ENCODE data around the gene CFH.

- TF ChIP-seq CTCF (IDR thresholded peaks at IDR 0.05; ENCODE audit: poor library complexity, severe bottlenecking) (peak; percentile 51), POLR2AphosphoS5 (IDR thresholded peaks at IDR 0.05) (no peak), TAF1 (IDR thresholded peaks at IDR 0.05; ENCODE audit: low read depth) (no peak), SMC3 (conservative IDR thresholded peaks at IDR 0.05; ENCODE audit: poor library complexity) (peak; percentile 24)
Observed at GRCh38 chr1:196723325-196724185, 71.7 kb downstream of the CFH start.

Data from neural cell (in vitro differentiated cells).